A549 (cell line): Measurements from ENCODE around the gene PHTF2. TPM values are rescaled to one million over a fixed set of nuclear protein-coding genes. Genes with fewer than 3 reads are reported as not detected.
A peak's percentile ranks its signal among the peaks of the same experiment; 100 is the strongest.

Experiments
- ATAC-seq, 2 experiments: fragments of 200-7000 bp in 1 of 2; fragments of >200 bp in 1 of 2; cut with Nextera tagmentation in 1 of 2; cut with Tn5 transposase in 1 of 2; 3 replicates each; pipeline versions ENCODE4 v1.8.0 to v1.9.1; 2018 to 2020; ENCODE audit warnings: mild to moderate bottlenecking in 1 of 2, moderate library complexity in 1 of 2
- CTCF ChIA-PET: fragments of 300-600 bp; sonication (Branson Sonifier 250); formaldehyde crosslinking; extraction: SDS; loops from one replicate; lab custom pipeline; 2021; ENCODE audit warnings: antibody characterized with exemption, inconsistent platforms; lab: Yijun Ruan, JAX
- POLR2A ChIA-PET: fragments of 350-600 bp; formaldehyde crosslinking; extraction: SDS; loops from one replicate; lab custom pipeline; 2021; ENCODE audit warnings: antibody characterized with exemption, inconsistent platforms; lab: Yijun Ruan, JAX
- DNase-seq, 2 experiments: peaks; one replicate each; pipeline versions ENCODE4 v3.0.0 to v3.0.0-alpha.2; 2011 to 2016; ENCODE audit warnings: low read depth in 1 of 2, low spot score in 1 of 2
- FAIRE-seq: peaks from 2 replicates; lab custom pipeline; 2011; peaks lifted over from hg19 to GRCh38; lab: Jason Lieb, UNC
- H3K27ac ChIP-seq, 2 experiments: fragments of >200 bp; sonication (Bioruptor Twin); formaldehyde crosslinking; 3 replicates each; pipeline ENCODE4 v1.5.1; 2016 to 2017
- H3K4me1 ChIP-seq: fragments of >200 bp; sonication (Bioruptor Twin); formaldehyde crosslinking; 3 replicates; pipeline ENCODE4 v1.6.1; 2016
- H3K4me2 ChIP-seq: fragments of >200 bp; sonication (Bioruptor Twin); formaldehyde crosslinking; 3 replicates; pipeline ENCODE4 v1.6.1; 2016
- H3K4me3 ChIP-seq: fragments of >200 bp; sonication (Bioruptor Twin); formaldehyde crosslinking; 3 replicates; pipeline ENCODE4 v1.5.1; 2016
- H3K9me3 ChIP-seq: fragments of >200 bp; sonication (Bioruptor Twin); formaldehyde crosslinking; 3 replicates; pipeline ENCODE4 v1.6.1; 2016
- CBX8 ChIP-seq: fragments of 200-600 bp; sonication (generic); IDR thresholded peaks from 2 replicates; pipeline ENCODE4 v1.6.1; 2016
- CEBPB ChIP-seq, 2 experiments: fragments of >200 bp in 1 of 2; sonication (Bioruptor Twin) in 1 of 2; formaldehyde crosslinking in 1 of 2; IDR thresholded peaks; 2 replicates each; pipeline ENCODE4 v1.6.1; 2012 to 2016
- CHD2 ChIP-seq: fragments of 150-350 bp; IDR thresholded peaks from 2 replicates; pipeline ENCODE4 v1.6.1; 2014; ENCODE audit warnings: low read length; ENCODE audit not compliant: partially characterized antibody
- EHF ChIP-seq: fragments of 250-450 bp; sonication (Bioruptor Pico); IDR thresholded peaks from 2 replicates; pipeline ENCODE4 v1.5.0; 2020; ENCODE audit warnings: mild to moderate bottlenecking
- EHMT2 ChIP-seq: fragments of 200-600 bp; sonication (generic); IDR thresholded peaks from 2 replicates; pipeline ENCODE4 v1.6.1; 2016; ENCODE audit warnings: antibody characterized with exemption, low read depth, mild to moderate bottlenecking, moderate library complexity
- HDAC2 ChIP-seq: fragments of 200-600 bp; sonication (generic); IDR thresholded peaks from 2 replicates; pipeline ENCODE4 v1.6.1; 2016
- HOXA7 ChIP-seq: fragments of 250-450 bp; sonication (Bioruptor Pico); IDR thresholded peaks from 2 replicates; pipeline ENCODE4 v1.5.0; 2020; ENCODE audit warnings: mild to moderate bottlenecking, moderate library complexity
- JUN ChIP-seq, 2 experiments: fragments of >200 bp; sonication (Bioruptor Twin); formaldehyde crosslinking; IDR thresholded peaks; 2 replicates in 1 of 2; 3 replicates in 1 of 2; pipeline ENCODE4 v1.6.1; 2016 to 2017
- MAFK ChIP-seq: fragments of 450-650 bp; IDR thresholded peaks from 2 replicates; pipeline ENCODE4 v1.6.1; 2014; ENCODE audit not compliant: partially characterized antibody
- MYC ChIP-seq: IDR thresholded peaks from 2 replicates; pipeline ENCODE4 v1.6.1; 2012; ENCODE audit warnings: mild to moderate bottlenecking, inconsistent platforms, low read length, improper control_type of control experiment, borderline replicate concordance
- NR3C1 ChIP-seq: fragments of >200 bp; sonication (Bioruptor Twin); formaldehyde crosslinking; IDR thresholded peaks from 3 replicates; pipeline ENCODE4 v1.6.1; 2017
- RARB ChIP-seq: fragments of 250-450 bp; sonication (Bioruptor Pico); IDR thresholded peaks from 2 replicates; pipeline ENCODE4 v1.8.0; 2021; ENCODE audit warnings: mild to moderate bottlenecking, moderate library complexity
- RNF2 ChIP-seq: fragments of 200-600 bp; sonication (generic); IDR thresholded peaks from 2 replicates; pipeline ENCODE4 v1.6.1; 2016; ENCODE audit warnings: low read depth, mild to moderate bottlenecking, antibody characterized with exemption, moderate library complexity, borderline replicate concordance
- TP53 ChIP-seq: fragments of 250-450 bp; sonication (Bioruptor Pico); IDR thresholded peaks from 2 replicates; pipeline ENCODE4 v1.5.0; 2021; ENCODE audit warnings: mild to moderate bottlenecking, moderate library complexity
- ZNF302 ChIP-seq: fragments of 250-450 bp; sonication (Bioruptor Pico); IDR thresholded peaks from 2 replicates; pipeline ENCODE4 v1.9.0; 2021; ENCODE audit warnings: inconsistent platforms, mild to moderate bottlenecking, moderate library complexity
- ZSCAN20 ChIP-seq: fragments of 250-450 bp; sonication (Bioruptor Pico); IDR thresholded peaks from 2 replicates; pipeline ENCODE4 v1.8.0; 2022; ENCODE audit warnings: mild to moderate bottlenecking, moderate library complexity
- WGBS: methylation state at CpG from one replicate; pipeline ENCODE4 v1.1.6; 2017; ENCODE audit errors: missing lambda C conversion rate; 5-methylcytosine and 5-hydroxymethylcytosine counted together
- polyA plus RNA-seq, 4 experiments: library from polyadenylated mRNA; depleted of rRNA in 3 of 4; stranded (reverse); fragments of >200 nt; fragmentation: RNase III in 1 of 4; extraction: RNeasy Plus Mini Kit Qiagen cat#74134 plus additional on column Dnase treatment in 1 of 4; gene quantifications; 2 replicates in 3 of 4; 3 replicates in 1 of 4; pipeline ENCODE4 v1.2.3, GENCODE V29; 2011 to 2017
- TF ChIP-seq, protein P1 (sequence below): fragments of 450-650 bp; IDR thresholded peaks from 2 replicates; pipeline ENCODE4 v1.6.1; 2014; ENCODE audit warnings: antibody characterized with exemption
- TF ChIP-seq, protein P2 (sequence below): fragments of 250-450 bp; sonication (Bioruptor Pico); IDR thresholded peaks from 2 replicates; pipeline ENCODE4 v1.5.0; 2021; ENCODE audit warnings: mild to moderate bottlenecking, moderate library complexity, borderline replicate concordance
- TF ChIP-seq, protein P3 (sequence below): IDR thresholded peaks from 2 replicates; pipeline ENCODE4 v1.6.1; 2012; ENCODE audit warnings: low read depth, borderline replicate concordance

Gene PHTF2
- polyA plus RNA-seq, 2 of the 4 experiments (the other 2 are of a cell fraction), result 14.5 to 41.6 TPM

DNA sequence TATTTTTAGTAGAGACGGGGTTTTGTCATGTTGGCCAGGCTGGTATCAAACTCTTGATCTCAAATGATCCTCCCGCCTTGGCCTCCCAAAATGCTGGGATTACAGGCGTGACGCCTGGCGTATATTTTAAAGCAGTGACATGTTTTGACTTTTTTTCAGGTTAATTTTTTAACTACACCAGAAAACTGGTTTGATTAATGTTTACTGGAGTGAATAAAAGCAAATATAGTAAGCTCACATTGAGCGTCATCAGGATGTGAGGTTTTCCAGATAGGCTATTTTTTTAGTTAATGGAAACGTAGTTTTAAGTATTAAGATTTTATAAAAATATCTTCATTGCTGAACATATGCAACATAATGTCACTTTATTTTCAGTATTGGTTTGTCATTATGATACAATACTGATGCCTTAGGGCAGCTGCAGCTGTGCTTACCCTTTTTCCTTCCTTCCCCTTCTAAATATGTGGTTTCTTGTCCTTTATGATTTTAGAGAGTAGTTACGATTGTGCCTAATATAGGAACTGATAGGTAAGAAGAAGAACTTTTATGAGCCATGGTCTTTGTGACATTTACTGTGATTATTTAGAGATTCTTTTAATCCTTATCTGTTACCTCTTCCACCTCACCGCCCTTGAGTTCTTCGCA is 37.6 kb upstream of the PHTF2 start:
- ChIA-PET CTCF (interaction anchor here (1.2 to 3.3 kb wide), 11 partner anchors 17 to 347 kb away, joined by 3 to 32 read pairs (median 5); partner anchors contain the start of gene RSBN1L), POLR2A (no interaction called here)
- H3K27ac ChIP-seq, result peak overlapping the region; percentile 12 to 48; a peak in 4 of 6 replicates
- peak overlapping the region; percentile 54 for H3K4me2 ChIP-seq
- H3K4me1 ChIP-seq, result peaks cover 53% of the 10 kb centered on the region
- no peaks in the 10 kb centered on the region for H3K9me3 ChIP-seq
- WGBS, result 57% methylated on average over 10 of the region's 10 CpGs
- H3K4me3 ChIP-seq, result no peak overlapping the region
- no peak for TF ChIP-seq CHD2
- no peak for TF ChIP-seq MYC
- TF ChIP-seq NR3C1, result no peak
- no peak for TF ChIP-seq RNF2
- TF ChIP-seq CEBPB (IDR thresholded peaks at IDR 0.05), result no peak
- no peak for TF ChIP-seq ZNF302 (CRISPR knock-in tag)
- TF ChIP-seq, protein P1, sequence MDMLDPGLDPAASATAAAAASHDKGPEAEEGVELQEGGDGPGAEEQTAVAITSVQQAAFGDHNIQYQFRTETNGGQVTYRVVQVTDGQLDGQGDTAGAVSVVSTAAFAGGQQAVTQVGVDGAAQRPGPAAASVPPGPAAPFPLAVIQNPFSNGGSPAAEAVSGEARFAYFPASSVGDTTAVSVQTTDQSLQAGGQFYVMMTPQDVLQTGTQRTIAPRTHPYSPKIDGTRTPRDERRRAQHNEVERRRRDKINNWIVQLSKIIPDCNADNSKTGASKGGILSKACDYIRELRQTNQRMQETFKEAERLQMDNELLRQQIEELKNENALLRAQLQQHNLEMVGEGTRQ, result no peak
- no peak for TF ChIP-seq TP53
- TF ChIP-seq ZSCAN20 (CRISPR knock-in tag), result no peak
- TF ChIP-seq MAFK, result no peak
- TF ChIP-seq, protein P2, sequence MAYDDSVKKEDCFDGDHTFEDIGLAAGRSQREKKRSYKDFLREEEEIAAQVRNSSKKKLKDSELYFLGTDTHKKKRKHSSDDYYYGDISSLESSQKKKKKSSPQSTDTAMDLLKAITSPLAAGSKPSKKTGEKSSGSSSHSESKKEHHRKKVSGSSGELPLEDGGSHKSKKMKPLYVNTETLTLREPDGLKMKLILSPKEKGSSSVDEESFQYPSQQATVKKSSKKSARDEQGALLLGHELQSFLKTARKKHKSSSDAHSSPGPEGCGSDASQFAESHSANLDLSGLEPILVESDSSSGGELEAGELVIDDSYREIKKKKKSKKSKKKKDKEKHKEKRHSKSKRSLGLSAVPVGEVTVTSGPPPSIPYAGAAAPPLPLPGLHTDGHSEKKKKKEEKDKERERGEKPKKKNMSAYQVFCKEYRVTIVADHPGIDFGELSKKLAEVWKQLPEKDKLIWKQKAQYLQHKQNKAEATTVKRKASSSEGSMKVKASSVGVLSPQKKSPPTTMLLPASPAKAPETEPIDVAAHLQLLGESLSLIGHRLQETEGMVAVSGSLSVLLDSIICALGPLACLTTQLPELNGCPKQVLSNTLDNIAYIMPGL, result no peak
- TF ChIP-seq HOXA7 (CRISPR knock-in tag), result no peak
- no peak for TF ChIP-seq HDAC2
- TF ChIP-seq EHF (CRISPR knock-in tag), result no peak
- FAIRE-seq (no peak), ATAC-seq (no peak), DNase-seq (no peak)

DNA sequence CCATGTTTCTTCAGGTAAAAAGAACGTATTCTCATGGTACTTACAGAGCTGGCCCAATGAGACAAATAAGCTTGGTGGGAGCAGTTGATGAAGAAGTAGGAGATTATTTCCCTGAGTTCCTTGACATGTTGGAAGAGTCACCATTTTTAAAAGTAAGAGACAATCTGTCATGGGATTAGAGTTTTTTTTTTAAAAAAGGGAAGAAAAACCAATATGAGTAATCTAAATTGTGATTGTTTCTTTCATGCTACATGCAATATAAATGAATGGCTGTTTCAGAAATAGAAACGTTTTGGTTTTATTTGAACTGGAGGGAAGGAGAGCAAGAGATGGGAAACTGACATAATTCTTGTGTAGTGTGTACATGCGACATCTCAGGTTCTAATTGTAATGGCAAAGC is 33.1 kb upstream of the PHTF2 start:
- ChIA-PET POLR2A (no interaction called here), CTCF (interaction anchor here (0.6 to 1.3 kb wide), 6 partner anchors 23 to 326 kb away, joined by 3 to 5 read pairs (median 3); partner anchors contain the start of genes PHTF2 and TMEM60)
- ATAC-seq, result no peak

More for the DNA sequence above, 33.1 kb upstream of the PHTF2 start:
- DNase-seq, result no peak
- Histone ChIP-seq H3K4me3 (no peak overlapping the region), H3K27ac (no peak overlapping the region), H3K4me2 (no peak overlapping the region; the same call in 2 of the 3 replicates), H3K4me1 (peaks cover 58% of the 10 kb centered on the region), H3K9me3 (no peaks in the 10 kb centered on the region)
- no peak for FAIRE-seq
- WGBS, result 64% methylated on average over 3 of the region's 3 CpGs
- TF ChIP-seq EHMT2, result no peak
- TF ChIP-seq, protein P3, sequence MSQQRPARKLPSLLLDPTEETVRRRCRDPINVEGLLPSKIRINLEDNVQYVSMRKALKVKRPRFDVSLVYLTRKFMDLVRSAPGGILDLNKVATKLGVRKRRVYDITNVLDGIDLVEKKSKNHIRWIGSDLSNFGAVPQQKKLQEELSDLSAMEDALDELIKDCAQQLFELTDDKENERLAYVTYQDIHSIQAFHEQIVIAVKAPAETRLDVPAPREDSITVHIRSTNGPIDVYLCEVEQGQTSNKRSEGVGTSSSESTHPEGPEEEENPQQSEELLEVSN, result no peak
- TF ChIP-seq JUN (IDR thresholded peaks at IDR 0.05), result no peak
- no peak for TF ChIP-seq RARB
- TF ChIP-seq, protein P2, result no peak
- no peak for TF ChIP-seq CBX8
- TF ChIP-seq, all 56 proteins: peak for 0
